ENCODE measurements around the gene KCNK17. TPM values are rescaled to one million over a fixed set of nuclear protein-coding genes. Genes with fewer than 3 reads are reported as not detected.
A peak's percentile ranks its signal among the peaks of the same experiment; 100 is the strongest.

KCNK17 gene
- total and polyA plus RNA-seq, 8 donors = 0.15 to 1.1 (median 0.57) TPM; not detected in 4

DNA sequence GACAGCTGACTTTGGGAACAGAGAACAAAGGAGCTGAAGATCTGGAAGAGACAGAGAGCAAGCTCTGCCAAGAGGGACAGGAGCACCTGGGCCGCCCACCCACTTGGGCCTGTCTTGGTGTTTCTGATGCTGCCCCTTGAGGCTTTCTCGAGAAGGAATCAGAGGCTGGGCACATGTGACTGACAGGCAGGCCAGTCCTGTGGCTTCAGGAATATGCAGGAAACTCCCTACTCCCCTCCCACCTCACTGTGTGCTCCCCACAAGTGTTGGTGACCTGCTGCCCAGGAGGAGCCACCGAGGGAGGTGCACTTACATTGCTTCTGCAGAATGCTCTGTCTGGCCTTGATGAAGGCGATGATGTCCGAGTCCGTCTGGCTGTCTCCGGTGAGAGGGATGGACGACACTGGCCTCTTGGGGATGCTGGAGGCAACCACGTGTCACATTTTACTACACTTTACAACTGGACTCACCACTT, 29.2 kb upstream of the KCNK17 start:
- no peak overlapping the region for H3K27ac ChIP-seq
- no peaks in the 10 kb centered on the region for H3K9me3 ChIP-seq
- TF ChIP-seq EP300 (IDR thresholded peaks at IDR 0.05) = no peak
- TF ChIP-seq, protein P1, sequence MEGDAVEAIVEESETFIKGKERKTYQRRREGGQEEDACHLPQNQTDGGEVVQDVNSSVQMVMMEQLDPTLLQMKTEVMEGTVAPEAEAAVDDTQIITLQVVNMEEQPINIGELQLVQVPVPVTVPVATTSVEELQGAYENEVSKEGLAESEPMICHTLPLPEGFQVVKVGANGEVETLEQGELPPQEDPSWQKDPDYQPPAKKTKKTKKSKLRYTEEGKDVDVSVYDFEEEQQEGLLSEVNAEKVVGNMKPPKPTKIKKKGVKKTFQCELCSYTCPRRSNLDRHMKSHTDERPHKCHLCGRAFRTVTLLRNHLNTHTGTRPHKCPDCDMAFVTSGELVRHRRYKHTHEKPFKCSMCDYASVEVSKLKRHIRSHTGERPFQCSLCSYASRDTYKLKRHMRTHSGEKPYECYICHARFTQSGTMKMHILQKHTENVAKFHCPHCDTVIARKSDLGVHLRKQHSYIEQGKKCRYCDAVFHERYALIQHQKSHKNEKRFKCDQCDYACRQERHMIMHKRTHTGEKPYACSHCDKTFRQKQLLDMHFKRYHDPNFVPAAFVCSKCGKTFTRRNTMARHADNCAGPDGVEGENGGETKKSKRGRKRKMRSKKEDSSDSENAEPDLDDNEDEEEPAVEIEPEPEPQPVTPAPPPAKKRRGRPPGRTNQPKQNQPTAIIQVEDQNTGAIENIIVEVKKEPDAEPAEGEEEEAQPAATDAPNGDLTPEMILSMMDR (IDR thresholded peaks at IDR 0.05) = no peak
- TF ChIP-seq POLR2AphosphoS5 (IDR thresholded peaks at IDR 0.05) = no peak
- TF ChIP-seq POLR2A (IDR thresholded peaks at IDR 0.05) = no peak
- H3K4me1 ChIP-seq = peaks cover 20 to 33% (median 27%) of the 10 kb centered on the region in 4 donors
- 67 to 82% (median 79%) methylated on average over 9 of the region's 9 CpGs for WGBS, 5 donors
- no peak for DNase-seq
- no peaks in the 10 kb centered on the region for H3K27me3 ChIP-seq
- no peaks in the 10 kb centered on the region for H3K36me3 ChIP-seq
- intact Hi-C loops (cut with DNase I; ENCODE audit: low total_unique reads) = loop anchor here (10.0 kb wide), 1 partner anchor 551 kb away; no protein-coding TSS in a partner anchor
- H3K4me3 ChIP-seq = no peak overlapping the region

DNA sequence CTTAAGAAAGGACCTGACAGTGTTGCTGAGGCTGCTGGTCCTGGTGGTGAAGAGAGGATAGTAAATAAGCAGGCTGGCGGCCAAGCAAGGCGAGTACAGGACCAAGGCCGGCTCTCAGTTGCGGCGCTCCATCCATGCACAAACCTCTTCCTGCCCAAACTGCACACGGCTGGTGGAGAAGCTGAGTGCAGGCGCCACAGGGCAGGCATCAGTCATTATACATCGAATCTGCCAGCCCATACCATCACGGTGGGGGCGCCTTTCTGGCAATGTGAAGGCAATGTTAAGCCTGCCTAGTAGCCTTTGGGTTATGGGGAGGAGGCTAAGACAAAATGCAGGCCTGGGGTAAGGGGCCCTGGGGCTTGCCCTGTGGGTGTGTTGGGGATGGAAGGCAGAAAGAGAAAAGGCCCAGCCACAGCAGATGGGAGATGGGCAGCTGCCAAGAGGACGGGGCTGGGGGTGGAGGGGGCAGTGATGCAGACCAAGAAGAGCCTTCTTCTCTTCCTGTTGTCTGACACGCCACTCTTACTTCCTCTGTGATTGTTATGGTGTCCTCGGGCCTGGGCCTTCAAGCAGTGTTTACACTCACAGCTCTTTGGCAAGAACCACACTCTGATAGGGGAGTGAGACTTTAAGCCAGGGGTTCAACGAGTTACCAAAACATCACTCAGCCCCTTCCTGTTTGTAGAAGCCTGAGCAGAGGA, 28.6 kb upstream of the KCNK17 start:
- DNase-seq = peak in 1 of 2 donors; percentile 47
- Histone ChIP-seq H3K36me3 (no peaks in the 10 kb centered on the region), H3K4me1 (peaks cover 20 to 35% (median 27%) of the 10 kb centered on the region in 4 donors), H3K27me3 (no peaks in the 10 kb centered on the region), H3K9me3 (no peaks in the 10 kb centered on the region), H3K27ac (no peak overlapping the region), H3K4me3 (no peak overlapping the region)
- intact Hi-C loops (cut with DNase I; ENCODE audit: low total_unique reads) = loop anchor here (10.0 kb wide), 1 partner anchor 552 kb away; no protein-coding TSS in a partner anchor
- TF ChIP-seq EP300 (IDR thresholded peaks at IDR 0.05) (no peak), POLR2A (IDR thresholded peaks at IDR 0.05) (no peak), POLR2AphosphoS5 (IDR thresholded peaks at IDR 0.05) (no peak)
- TF ChIP-seq, protein P1 (IDR thresholded peaks at IDR 0.05) = no peak
- WGBS, 5 donors = 55 to 60% (median 58%) methylated on average over 14 of the region's 14 CpGs

DNA sequence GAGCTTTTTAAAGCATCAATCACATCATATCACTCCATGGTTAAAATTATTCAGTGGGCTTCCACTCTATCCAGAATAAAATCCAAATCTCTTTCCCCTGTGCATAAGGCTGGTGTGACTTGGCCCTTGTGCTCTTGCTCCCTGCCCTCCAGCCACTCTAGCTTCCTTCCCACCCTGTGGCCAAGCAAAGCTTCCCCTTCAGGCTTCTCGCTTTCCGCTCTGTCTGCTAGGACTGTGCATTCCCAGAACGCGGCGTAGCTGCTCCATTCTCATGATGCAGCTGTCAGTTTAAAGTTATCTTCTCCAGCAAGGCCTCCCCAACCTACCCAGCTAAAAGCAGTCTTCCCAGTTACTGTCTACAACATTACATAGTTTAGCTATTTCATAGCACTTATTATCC, 27.7 kb upstream of the KCNK17 start:
- Histone ChIP-seq H3K9me3 (no peaks in the 10 kb centered on the region), H3K27me3 (no peaks in the 10 kb centered on the region), H3K4me3 (no peak overlapping the region), H3K4me1 (peaks cover 20 to 35% (median 27%) of the 10 kb centered on the region in 4 donors), H3K36me3 (no peaks in the 10 kb centered on the region), H3K27ac (no peak overlapping the region)
- WGBS, 5 donors = 74 to 98% (median 87%) methylated on average over 5 of the region's 5 CpGs
- no peak for TF ChIP-seq POLR2AphosphoS5 (IDR thresholded peaks at IDR 0.05)
- no peak for TF ChIP-seq EP300 (IDR thresholded peaks at IDR 0.05)
- no peak for TF ChIP-seq POLR2A (IDR thresholded peaks at IDR 0.05)
- TF ChIP-seq, protein P1 (IDR thresholded peaks at IDR 0.05) = no peak
- intact Hi-C loops (cut with DNase I; ENCODE audit: low total_unique reads) = loop anchor here (10.0 kb wide), 1 partner anchor 553 kb away; no protein-coding TSS in a partner anchor
- DNase-seq = no peak

DNA sequence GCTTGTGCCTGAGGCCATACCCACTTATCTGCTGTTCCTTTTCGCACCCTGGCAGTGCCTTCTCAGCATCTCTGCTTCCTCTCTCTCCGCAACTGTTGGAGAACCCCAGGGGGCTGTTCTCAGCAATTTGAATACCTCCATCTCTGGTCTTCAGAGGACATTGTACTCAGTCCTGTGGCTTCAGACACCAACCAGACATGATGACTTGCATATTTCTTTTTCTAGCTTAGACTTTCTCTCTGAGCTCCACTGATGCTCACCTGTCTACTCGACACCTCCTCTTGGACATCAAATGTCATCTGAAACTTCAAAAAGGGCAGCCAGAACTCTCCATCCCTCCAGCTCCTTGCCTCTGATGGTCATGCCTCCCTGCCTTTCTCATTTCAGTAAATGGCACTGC, 27.1 kb upstream of the KCNK17 start:
- 75 to 90% (median 88%) methylated on average over 3 of the region's 3 CpGs for WGBS, 5 donors
- Histone ChIP-seq H3K4me3 (no peak overlapping the region), H3K4me1 (peaks cover 20 to 40% (median 27%) of the 10 kb centered on the region in 4 donors), H3K27me3 (no peaks in the 10 kb centered on the region), H3K36me3 (no peaks in the 10 kb centered on the region), H3K27ac (no peak overlapping the region), H3K9me3 (no peaks in the 10 kb centered on the region)
- intact Hi-C loops (cut with DNase I; ENCODE audit: low total_unique reads) = loop anchor here (10.0 kb wide), 1 partner anchor 553 kb away; no protein-coding TSS in a partner anchor
- DNase-seq = no peak
- TF ChIP-seq, protein P1 (IDR thresholded peaks at IDR 0.05) = no peak
- no peak for TF ChIP-seq POLR2A (IDR thresholded peaks at IDR 0.05)
- no peak for TF ChIP-seq POLR2AphosphoS5 (IDR thresholded peaks at IDR 0.05)
- no peak for TF ChIP-seq EP300 (IDR thresholded peaks at IDR 0.05)

Data from stomach (tissue), 9 donors.